ENCODE results near the gene PNLIPRP2. TPM values are rescaled to one million over a fixed set of nuclear protein-coding genes. Genes with fewer than 3 reads are reported as not detected.

The PNLIPRP2 gene
- total and polyA plus RNA-seq, 2 of the 4 experiments (the other 2 are of a cell fraction), result not detected

DNA sequence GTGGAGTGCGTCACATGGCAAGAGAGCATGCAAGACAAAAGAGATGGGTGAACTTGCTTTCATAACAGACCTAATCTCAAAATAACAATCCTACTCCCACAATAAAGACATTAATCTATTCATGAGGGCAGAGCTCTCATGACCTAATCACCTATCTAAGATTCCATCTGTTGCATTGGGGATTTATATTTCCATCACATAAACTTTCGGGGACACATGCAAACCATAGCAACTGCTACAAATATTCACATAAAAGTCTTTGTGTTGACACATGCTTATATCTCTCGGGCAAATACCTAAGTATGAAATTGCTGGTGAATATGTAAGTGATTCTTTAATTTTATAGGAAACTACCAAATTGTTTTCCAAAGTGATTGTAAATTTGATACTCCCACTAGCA is 46.0 kb upstream of the PNLIPRP2 start:
- no peaks in the 10 kb centered on the region for H3K9me1 ChIP-seq (ENCODE audit: insufficient read depth, low read length)
- BruUV-seq (replicated peaks), result no TSS peak
- no peak overlapping the region for H2BK15ac ChIP-seq (ENCODE audit: low read depth, low read length)
- ATAC-seq (ENCODE audit: low read depth) (no peak), DNase-seq (no peak)
- no peak overlapping the region for H4K91ac ChIP-seq (ENCODE audit: insufficient read depth, low read depth, low read length)
- H3K14ac ChIP-seq (replicated peaks; ENCODE audit: low read depth, low read length), result no peak overlapping the region
- no peak overlapping the region for H2AFZ ChIP-seq (replicated peaks; ENCODE audit: low read length, poor library complexity)
- H3K36me3 ChIP-seq (ENCODE audit: control insufficient read depth, insufficient read depth, low read length), result no peaks in the 10 kb centered on the region
- H4K20me1 ChIP-seq (ENCODE audit: insufficient read depth, low read length), result no peaks in the 10 kb centered on the region
- H2BK120ac ChIP-seq (ENCODE audit: low read depth, low read length), result no peak overlapping the region
- dilution Hi-C loops (cut with HindIII; ENCODE audit: low sequenced_read_pairs, unreplicated experiment), result no loop called here
- no peaks in the 10 kb centered on the region for H3K4me1 ChIP-seq (ENCODE audit: control insufficient read depth, insufficient read depth, low read length)
- TF ChIP-seq POLR2A (IDR thresholded peaks at IDR 0.05; ENCODE audit: low read depth, low read length), result no peak
- TF ChIP-seq, protein P1, sequence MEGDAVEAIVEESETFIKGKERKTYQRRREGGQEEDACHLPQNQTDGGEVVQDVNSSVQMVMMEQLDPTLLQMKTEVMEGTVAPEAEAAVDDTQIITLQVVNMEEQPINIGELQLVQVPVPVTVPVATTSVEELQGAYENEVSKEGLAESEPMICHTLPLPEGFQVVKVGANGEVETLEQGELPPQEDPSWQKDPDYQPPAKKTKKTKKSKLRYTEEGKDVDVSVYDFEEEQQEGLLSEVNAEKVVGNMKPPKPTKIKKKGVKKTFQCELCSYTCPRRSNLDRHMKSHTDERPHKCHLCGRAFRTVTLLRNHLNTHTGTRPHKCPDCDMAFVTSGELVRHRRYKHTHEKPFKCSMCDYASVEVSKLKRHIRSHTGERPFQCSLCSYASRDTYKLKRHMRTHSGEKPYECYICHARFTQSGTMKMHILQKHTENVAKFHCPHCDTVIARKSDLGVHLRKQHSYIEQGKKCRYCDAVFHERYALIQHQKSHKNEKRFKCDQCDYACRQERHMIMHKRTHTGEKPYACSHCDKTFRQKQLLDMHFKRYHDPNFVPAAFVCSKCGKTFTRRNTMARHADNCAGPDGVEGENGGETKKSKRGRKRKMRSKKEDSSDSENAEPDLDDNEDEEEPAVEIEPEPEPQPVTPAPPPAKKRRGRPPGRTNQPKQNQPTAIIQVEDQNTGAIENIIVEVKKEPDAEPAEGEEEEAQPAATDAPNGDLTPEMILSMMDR (conservative IDR thresholded peaks at IDR 0.05; ENCODE audit: low read depth, low read length), result no peak
- TF ChIP-seq MXI1 (IDR thresholded peaks at IDR 0.05; ENCODE audit: borderline replicate concordance, low read depth, low read length), result no peak
- TF ChIP-seq RAD21 (IDR thresholded peaks at IDR 0.05; ENCODE audit: low read length), result no peak
- TF ChIP-seq BHLHE40 (IDR thresholded peaks at IDR 0.05; ENCODE audit: low read depth, low read length), result no peak
- TF ChIP-seq, protein P2, sequence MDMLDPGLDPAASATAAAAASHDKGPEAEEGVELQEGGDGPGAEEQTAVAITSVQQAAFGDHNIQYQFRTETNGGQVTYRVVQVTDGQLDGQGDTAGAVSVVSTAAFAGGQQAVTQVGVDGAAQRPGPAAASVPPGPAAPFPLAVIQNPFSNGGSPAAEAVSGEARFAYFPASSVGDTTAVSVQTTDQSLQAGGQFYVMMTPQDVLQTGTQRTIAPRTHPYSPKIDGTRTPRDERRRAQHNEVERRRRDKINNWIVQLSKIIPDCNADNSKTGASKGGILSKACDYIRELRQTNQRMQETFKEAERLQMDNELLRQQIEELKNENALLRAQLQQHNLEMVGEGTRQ (IDR thresholded peaks at IDR 0.05; ENCODE audit: low read depth, low read length), result no peak
- no peak for TF ChIP-seq FOS (IDR thresholded peaks at IDR 0.05; ENCODE audit: low read depth, low read length)
- no peak for TF ChIP-seq MAFK (IDR thresholded peaks at IDR 0.05; ENCODE audit: low read depth, low read length)
- TF ChIP-seq, protein P3, sequence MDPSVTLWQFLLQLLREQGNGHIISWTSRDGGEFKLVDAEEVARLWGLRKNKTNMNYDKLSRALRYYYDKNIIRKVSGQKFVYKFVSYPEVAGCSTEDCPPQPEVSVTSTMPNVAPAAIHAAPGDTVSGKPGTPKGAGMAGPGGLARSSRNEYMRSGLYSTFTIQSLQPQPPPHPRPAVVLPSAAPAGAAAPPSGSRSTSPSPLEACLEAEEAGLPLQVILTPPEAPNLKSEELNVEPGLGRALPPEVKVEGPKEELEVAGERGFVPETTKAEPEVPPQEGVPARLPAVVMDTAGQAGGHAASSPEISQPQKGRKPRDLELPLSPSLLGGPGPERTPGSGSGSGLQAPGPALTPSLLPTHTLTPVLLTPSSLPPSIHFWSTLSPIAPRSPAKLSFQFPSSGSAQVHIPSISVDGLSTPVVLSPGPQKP (IDR thresholded peaks at IDR 0.05; ENCODE audit: borderline replicate concordance, low read depth, low read length), result no peak
- no peak for TF ChIP-seq SMC3 (IDR thresholded peaks at IDR 0.05; ENCODE audit: low read depth, low read length)
- TF ChIP-seq RFX5 (IDR thresholded peaks at IDR 0.05; ENCODE audit: low read depth, low read length), result no peak
- no peak for TF ChIP-seq RCOR1 (IDR thresholded peaks at IDR 0.05; ENCODE audit: insufficient replicate concordance, low read length)
- no peak for TF ChIP-seq MAZ (IDR thresholded peaks at IDR 0.05; ENCODE audit: borderline replicate concordance, low read depth, low read length)
- no peak for TF ChIP-seq CEBPB (IDR thresholded peaks at IDR 0.05; ENCODE audit: low read depth, low read length)
- no peak for TF ChIP-seq NFE2L2 (IDR thresholded peaks at IDR 0.05; ENCODE audit: low read depth, low read length)
- no peak for TF ChIP-seq CHD1 (IDR thresholded peaks at IDR 0.05; ENCODE audit: low read depth, low read length)
- H3K27me3 ChIP-seq (ENCODE audit: control insufficient read depth, insufficient read depth, low read length), result no peaks in the 10 kb centered on the region
- in situ Hi-C loops (cut with MboI; ENCODE audit: low sequenced_read_pairs), result no loop called here
- no peak overlapping the region for H3K27ac ChIP-seq (ENCODE audit: insufficient read depth, low read length)
- no peak overlapping the region for H2BK5ac ChIP-seq (ENCODE audit: low read depth, low read length, poor library complexity, severe bottlenecking)
- H3K4ac ChIP-seq (ENCODE audit: low read depth, low read length), result no peak overlapping the region
- no peak overlapping the region for H4K8ac ChIP-seq (ENCODE audit: low read depth in 2 of 2, low read length in 2 of 2)
- H3K4me2 ChIP-seq (ENCODE audit: low read depth, low read length), result no peak overlapping the region
- no peak overlapping the region for H3K18ac ChIP-seq (ENCODE audit: low read depth, low read length)
- H4K5ac ChIP-seq (ENCODE audit: low read depth, low read length), result no peak overlapping the region
- intact Hi-C loops (cut with micrococcal nuclease), result no loop called here
- H3K23ac ChIP-seq (ENCODE audit: low read depth, low read length), result no peak overlapping the region
- H3K9me3 ChIP-seq (ENCODE audit: control insufficient read depth, insufficient read depth, low read length), result no peaks in the 10 kb centered on the region
- WGBS, 2 experiments (ENCODE audit: extremely low coverage in 2 of 2, insufficient read length in 1 of 2), result no CpG with 5 or more reads among the region's 3 CpGs
- H3K79me1 ChIP-seq (ENCODE audit: low read depth in 1 of 2, low read length in 2 of 2), result no peaks in the 10 kb centered on the region
- H3K9ac ChIP-seq (ENCODE audit: low read depth, low read length), result no peak overlapping the region
- no peak overlapping the region for H3K56ac ChIP-seq (ENCODE audit: extremely low read depth, insufficient read depth, low read length)
- POLR2A ChIA-PET (ENCODE audit: unreplicated experiment), result no interaction called here
- no peak overlapping the region for H2AK5ac ChIP-seq (ENCODE audit: low read depth, low read length)
- no peak overlapping the region for H3K4me3 ChIP-seq (ENCODE audit: insufficient read depth, low read depth, low read length)
- H2AK9ac ChIP-seq (replicated peaks; ENCODE audit: low read depth, low read length, poor library complexity), result no peak overlapping the region
- no peak overlapping the region for H2BK20ac ChIP-seq (ENCODE audit: low read depth, low read length)
- CTCF ChIA-PET, result no interaction called here

Data from IMR-90 (cell line).